ENCODE results near the gene SLFN5.

Gene SLFN5

GRCh38 chr17:35312346-35312745 lies 69.5 kb downstream of the SLFN5 start:
- no peak for TF ChIP-seq CTCF (IDR thresholded peaks at IDR 0.05; ENCODE audit: control insufficient read depth, extremely low read depth, insufficient read depth)
- no peak for DNase-seq (ENCODE audit: low read depth)
- no peak overlapping the region for H3K4me3 ChIP-seq (ENCODE audit: low read depth, low read length)

GRCh38 chr17:35312790-35313711 lies 70.2 kb downstream of the SLFN5 start:
- DNase-seq (ENCODE audit: low read depth): peak; percentile 42
- H3K4me3 ChIP-seq (ENCODE audit: low read depth, low read length): no peak overlapping the region
- peak; percentile 81 for TF ChIP-seq CTCF (IDR thresholded peaks at IDR 0.05; ENCODE audit: control insufficient read depth, extremely low read depth, insufficient read depth)

GRCh38 chr17:35313875-35314409 lies 71.1 kb downstream of the SLFN5 start:
- DNase-seq (ENCODE audit: low read depth): no peak
- no peak for TF ChIP-seq CTCF (IDR thresholded peaks at IDR 0.05; ENCODE audit: control insufficient read depth, extremely low read depth, insufficient read depth)
- H3K4me3 ChIP-seq (ENCODE audit: low read depth, low read length): no peak overlapping the region

- DNase-seq (ENCODE audit: low read depth): no peak
- H3K4me3 ChIP-seq (ENCODE audit: low read depth, low read length): no peak overlapping the region
- no peak for TF ChIP-seq CTCF (IDR thresholded peaks at IDR 0.05; ENCODE audit: control insufficient read depth, extremely low read depth, insufficient read depth)
These were observed 71.7 kb downstream of the SLFN5 start for GRCh38 chr17:35314415-35315216.

- H3K4me3 ChIP-seq (ENCODE audit: low read depth, low read length): no peak overlapping the region
- peak; percentile 51 for DNase-seq (ENCODE audit: low read depth)
- no peak for TF ChIP-seq CTCF (IDR thresholded peaks at IDR 0.05; ENCODE audit: control insufficient read depth, extremely low read depth, insufficient read depth)
These were observed 72.4 kb downstream of the SLFN5 start for GRCh38 chr17:35315283-35315682.

- TF ChIP-seq CTCF (IDR thresholded peaks at IDR 0.05; ENCODE audit: control insufficient read depth, extremely low read depth, insufficient read depth): no peak
- no peak for DNase-seq (ENCODE audit: low read depth)
- no peak overlapping the region for H3K4me3 ChIP-seq (ENCODE audit: low read depth, low read length)
These were observed 73.1 kb downstream of the SLFN5 start for GRCh38 chr17:35315971-35316370.
